GM19463 (cell line): Measurements from ENCODE around the gene ZNF221.

Experiments
- ATAC-seq: cut with Tn5 transposase; IDR thresholded peaks from one replicate; pipeline ENCODE4 v1.9.1; 2021; ENCODE audit warnings: mild to moderate bottlenecking, moderate library complexity; ENCODE audit not compliant: unreplicated experiment

ZNF221 gene

GRCh38 chr19:43956827-43957226, 5.8 kb downstream of the ZNF221 start:
- ATAC-seq = no peak

GRCh38 chr19:43957891-43958290, 6.9 kb downstream of the ZNF221 start:
- no peak for ATAC-seq

- ATAC-seq = no peak
Observed at GRCh38 chr19:43960411-43960810, 9.4 kb downstream of the ZNF221 start.

- no peak for ATAC-seq
Observed at GRCh38 chr19:43966079-43966694, 15.2 kb downstream of the ZNF221 start.

GRCh38 chr19:43976732-43977131, 25.7 kb downstream of the ZNF221 start:
- ATAC-seq = no peak

- no peak for ATAC-seq
Observed at GRCh38 chr19:43983544-43983911, 32.5 kb downstream of the ZNF221 start.

GRCh38 chr19:43983912-43984686, 33.1 kb downstream of the ZNF221 start, which contains the start of gene ZNF155:
TSS of gene ZNF155 (plus strand) at chr19:43984188. CDS start at chr19:43988544, 4,356 bp downstream.
- ATAC-seq = peak; percentile 90

GRCh38 chr19:43984687-43985000, 33.6 kb downstream of the ZNF221 start:
- no peak for ATAC-seq

GRCh38 chr19:43997631-43998290, 46.7 kb downstream of the ZNF221 start:
- no peak for ATAC-seq

GRCh38 chr19:44002212-44002565, 51.2 kb downstream of the ZNF221 start:
- ATAC-seq = no peak

GRCh38 chr19:44002566-44003460, 51.8 kb downstream of the ZNF221 start, which contains the start of gene ZNF230:
TSS of gene ZNF230 (plus strand) at chr19:44002957. CDS start at chr19:44007079, 4,122 bp downstream.
- ATAC-seq = peak; percentile 91

- no peak for ATAC-seq
Observed at GRCh38 chr19:44003461-44004009, 52.5 kb downstream of the ZNF221 start.

- ATAC-seq = no peak
Observed at GRCh38 chr19:44005973-44006372, 54.9 kb downstream of the ZNF221 start.

- ATAC-seq = no peak
Observed at GRCh38 chr19:44007473-44007872, 56.4 kb downstream of the ZNF221 start.

- ATAC-seq = no peak
Observed at GRCh38 chr19:44010468-44010867, 59.4 kb downstream of the ZNF221 start.
